Smooth muscle cell (in vitro differentiated cells): ENCODE data around the gene PSMA8. TPM values are rescaled to one million over a fixed set of nuclear protein-coding genes. Genes with fewer than 3 reads are reported as not detected.

Source experiments
- DNase-seq: peaks from one replicate; lab custom pipeline; 2025; ENCODE audit not compliant: unreplicated experiment; lab: John Stamatoyannopoulos, UW
- H2AFZ ChIP-seq: fragments of 200-600 bp; sonication (generic); 2 replicates; pipeline ENCODE4 v1.6.0; 2016; ENCODE audit warnings: antibody characterized with exemption, low read depth, mild to moderate bottlenecking
- H3F3A ChIP-seq: fragments of 200-600 bp; sonication (generic); 2 replicates; pipeline ENCODE4 v1.6.0; 2017; ENCODE audit warnings: antibody characterized with exemption, low read depth
- H3K27ac ChIP-seq: fragments of 200-600 bp; sonication (generic); 2 replicates; pipeline ENCODE4 v1.5.1; 2016; ENCODE audit warnings: low read depth, mild to moderate bottlenecking
- H3K27me3 ChIP-seq: fragments of 200-600 bp; sonication (generic); 2 replicates; pipeline ENCODE4 v1.6.1; 2016; ENCODE audit warnings: low read depth, mild to moderate bottlenecking
- H3K36me3 ChIP-seq: fragments of 200-600 bp; sonication (generic); 2 replicates; pipeline ENCODE4 v1.5.1; 2016; ENCODE audit warnings: low read depth
- H3K4me1 ChIP-seq: fragments of 200-600 bp; sonication (generic); 2 replicates; pipeline ENCODE4 v1.5.1; 2016; ENCODE audit warnings: low read depth
- H3K4me2 ChIP-seq: fragments of 200-600 bp; sonication (generic); 2 replicates; pipeline ENCODE4 v1.6.0; 2016; ENCODE audit warnings: mild to moderate bottlenecking
- H3K4me3 ChIP-seq: fragments of 200-600 bp; sonication (generic); 2 replicates; pipeline ENCODE4 v1.5.1; 2016; ENCODE audit warnings: mild to moderate bottlenecking
- H3K79me2 ChIP-seq: fragments of 200-600 bp; sonication (generic); 2 replicates; pipeline ENCODE4 v1.6.0; 2016; ENCODE audit warnings: low read depth, mild to moderate bottlenecking
- H3K9ac ChIP-seq: fragments of 200-600 bp; sonication (generic); 2 replicates; pipeline ENCODE4 v1.6.0; 2016; ENCODE audit warnings: low read depth
- H3K9me3 ChIP-seq: fragments of 200-600 bp; sonication (generic); replicated peaks from 2 replicates; pipeline ENCODE4 v1.5.1; 2016; ENCODE audit warnings: low read depth
- H4K20me1 ChIP-seq: fragments of 200-600 bp; sonication (generic); 2 replicates; pipeline ENCODE4 v1.6.0; 2016; ENCODE audit warnings: low read depth
- CTCF ChIP-seq: fragments of 200-600 bp; sonication (generic); IDR thresholded peaks from 2 replicates; pipeline ENCODE4 v1.5.1; 2017; ENCODE audit warnings: borderline replicate concordance, mild to moderate bottlenecking, antibody characterized with exemption; ENCODE audit not compliant: insufficient read depth, poor library complexity, severe bottlenecking
- WGBS: methylation state at CpG from one replicate; pipeline ENCODE4 v1.1.7; 2016; ENCODE audit warnings: low lambda C conversion rate; 5-methylcytosine and 5-hydroxymethylcytosine counted together
- polyA plus RNA-seq: library from polyadenylated mRNA; unstranded; fragments of >200 nt; fragmentation: Nextera tagmentation; extraction: Ambion mirVana; gene quantifications from 2 replicates; pipeline ENCODE4 v1.2.1, GENCODE V29; 2016
- total RNA-seq: library from RNA; depleted of rRNA; stranded (reverse); fragments of >200 nt; gene quantifications from 2 replicates; pipeline ENCODE4 v1.2.3, GENCODE V29; 2014

The PSMA8 gene
- total and polyA plus RNA-seq, 2 experiments from 2014 or later, result 0.49 TPM; not detected in 1

GRCh38 chr18:26225915-26226228 is 92.2 kb downstream of the PSMA8 start:
- no peaks in the 10 kb centered on the region for H4K20me1 ChIP-seq
- H3K9ac ChIP-seq, result peak overlapping the region; percentile 46
- 30% methylated on average over 8 of the region's 8 CpGs for WGBS
- peak overlapping the region; percentile 86 for H2AFZ ChIP-seq
- peak overlapping the region; percentile 97 for H3K4me2 ChIP-seq
- H3K4me3 ChIP-seq, result peak overlapping the region; percentile 85
- H3K27ac ChIP-seq, result peak overlapping the region; percentile 15
- H3K9me3 ChIP-seq, result no peaks in the 10 kb centered on the region
- no peaks in the 10 kb centered on the region for H3K79me2 ChIP-seq
- no peaks in the 10 kb centered on the region for H3K36me3 ChIP-seq
- no peaks in the 10 kb centered on the region for H3F3A ChIP-seq
- no peak for DNase-seq
- H3K4me1 ChIP-seq, result peaks cover 7% of the 10 kb centered on the region
- no peaks in the 10 kb centered on the region for H3K27me3 ChIP-seq
- no peak for TF ChIP-seq CTCF

GRCh38 chr18:26226229-26227050 is 92.8 kb downstream of the PSMA8 start, which contains the start of gene TAF4B:
TAF4B (plus strand) TSS chr18:26226445; CDS start chr18:26226934, 489 bp downstream.
- TF ChIP-seq CTCF, result no peak
- Histone ChIP-seq H3K4me3 (peak within 1 kb of the TSS; percentile 85), H3F3A (no peaks in the 10 kb centered on the region), H3K4me1 (peaks cover 7% of the 10 kb centered on the region), H3K9me3 (no peaks in the 10 kb centered on the region), H3K36me3 (no peaks in the 10 kb centered on the region), H3K9ac (peak within 1 kb of the TSS; percentile 71), H3K27ac (peak within 1 kb of the TSS; percentile 15), H3K27me3 (no peaks in the 10 kb centered on the region), H4K20me1 (no peaks in the 10 kb centered on the region), H3K4me2 (peak within 1 kb of the TSS; percentile 97), H2AFZ (peak within 1 kb of the TSS; percentile 86), H3K79me2 (no peaks in the 10 kb centered on the region)
- under 1% methylated on average over 90 of the region's 101 CpGs for WGBS
- DNase-seq, result peak; percentile 85

GRCh38 chr18:26227051-26227670 is 93.5 kb downstream of the PSMA8 start:
- DNase-seq, result no peak
- H2AFZ ChIP-seq, result peak overlapping the region; percentile 86
- H3K36me3 ChIP-seq, result no peaks in the 10 kb centered on the region
- peaks cover 7% of the 10 kb centered on the region for H3K4me1 ChIP-seq
- peak overlapping the region; percentile 85 for H3K4me3 ChIP-seq
- TF ChIP-seq CTCF, result no peak
- peak overlapping the region; percentile 97 for H3K4me2 ChIP-seq
- peak overlapping the region; percentile 71 for H3K9ac ChIP-seq
- WGBS, result 9% methylated on average over 28 of the region's 28 CpGs
- H4K20me1 ChIP-seq, result no peaks in the 10 kb centered on the region
- no peaks in the 10 kb centered on the region for H3K79me2 ChIP-seq
- H3F3A ChIP-seq, result no peaks in the 10 kb centered on the region
- H3K27ac ChIP-seq, result no peak overlapping the region
- no peaks in the 10 kb centered on the region for H3K9me3 ChIP-seq
- no peaks in the 10 kb centered on the region for H3K27me3 ChIP-seq
